Prostate gland (tissue), 2 donors: ENCODE data around the gene RPL19.

ENCODE experiments used
- CTCF ChIP-seq, 4 experiments: fragments of 200-600 bp in 2 of 4; fragments of 450-650 bp in 2 of 4; sonication (generic) in 2 of 4; IDR thresholded peaks; 1 replicate in 3 of 4; 2 replicates in 1 of 4; pipeline ENCODE4 v1.5.1; 2016 to 2019; ENCODE audit warnings: antibody characterized with exemption in 4 of 4, mild to moderate bottlenecking in 2 of 4, moderate library complexity in 2 of 4
- POLR2A ChIP-seq: fragments of 450-650 bp; IDR thresholded peaks from one replicate; pipeline ENCODE4 v1.6.1; 2016; ENCODE audit warnings: antibody characterized with exemption, mild to moderate bottlenecking
- POLR2AphosphoS5 ChIP-seq: sonication (generic); formaldehyde crosslinking; IDR thresholded peaks from one replicate; pipeline ENCODE4 v1.6.1; 2017; ENCODE audit warnings: antibody characterized with exemption

GRCh38 chr17:39238311-39238972, 38.4 kb downstream of the RPL19 start:
- TF ChIP-seq CTCF (IDR thresholded peaks at IDR 0.05): no peak
- no peak for TF ChIP-seq POLR2AphosphoS5
- TF ChIP-seq POLR2A: no peak
